Panc1 (cell line): Measurements from ENCODE around the gene EXOSC3. TPM values are rescaled to one million over a fixed set of nuclear protein-coding genes. Genes with fewer than 3 reads are reported as not detected.

Source experiments
- ATAC-seq: fragments of 200-7000 bp; cut with Tn5 transposase; 2 replicates; pipeline ENCODE4 v1.9.1; 2020; ENCODE audit warnings: mild to moderate bottlenecking, moderate library complexity
- BruUV-seq: library from RNA; stranded (reverse); fragments of 400-500 nt; replicated peaks from 2 replicates; lab custom pipeline; 2021; lab: Mats Ljungman, UMichigan
- CTCF ChIA-PET: fragments of 300-600 bp; sonication (Branson Sonifier 250); formaldehyde crosslinking; loops from one replicate; lab custom pipeline; 2022; ENCODE audit warnings: antibody characterized with exemption; lab: Charles Lee
- POLR2A ChIA-PET: fragments of 300-600 bp; sonication (Branson Sonifier 250); formaldehyde crosslinking; loops from one replicate; lab custom pipeline; 2022; ENCODE audit warnings: antibody characterized with exemption; lab: Charles Lee
- DNase-seq: peaks from one replicate; pipeline ENCODE4 v3.0.0-alpha.2; 2010; ENCODE audit warnings: low read depth, low spot score
- H3K27ac ChIP-seq: 2 replicates; pipeline ENCODE4 v1.5.1; 2011; ENCODE audit warnings: mild to moderate bottlenecking, low read length, inconsistent platforms
- H3K27me3 ChIP-seq: fragments of 200-500 bp; sonication (Bioruptor generic); 2 replicates; pipeline ENCODE4 v1.6.0; 2014; ENCODE audit warnings: low read length, inconsistent platforms; ENCODE audit not compliant: control insufficient read depth, insufficient read depth
- H3K36me3 ChIP-seq: fragments of 200-500 bp; sonication (Bioruptor generic); 2 replicates; pipeline ENCODE4 v1.5.1; 2014; ENCODE audit warnings: inconsistent platforms, mild to moderate bottlenecking, low read length, moderate library complexity; ENCODE audit not compliant: control insufficient read depth, insufficient read depth
- H3K4me1 ChIP-seq: 2 replicates; pipeline ENCODE4 v1.5.1; 2011; ENCODE audit warnings: inconsistent platforms, mild to moderate bottlenecking, low read length, moderate library complexity; ENCODE audit not compliant: control insufficient read depth, insufficient read depth
- H3K4me3 ChIP-seq, 2 experiments: 2 replicates each; pipeline ENCODE4 v1.5.1; 2011 to 2012; ENCODE audit warnings: low read depth in 2 of 2, low read length in 2 of 2, mild to moderate bottlenecking in 2 of 2, inconsistent platforms in 1 of 2, moderate library complexity in 1 of 2
- H3K9me3 ChIP-seq: fragments of 200-500 bp; sonication (Bioruptor generic); 2 replicates; pipeline ENCODE4 v1.5.1; 2014; ENCODE audit warnings: low read depth, mild to moderate bottlenecking, inconsistent platforms, low read length, moderate library complexity; ENCODE audit not compliant: control insufficient read depth, insufficient read depth
- POLR2AphosphoS5 ChIP-seq: IDR thresholded peaks from 2 replicates; pipeline ENCODE4 v1.6.1; 2012; ENCODE audit warnings: mild to moderate bottlenecking, low read depth, low read length, moderate library complexity
- SIN3A ChIP-seq: IDR thresholded peaks from 2 replicates; pipeline ENCODE4 v1.6.1; 2012; ENCODE audit warnings: low read depth, mild to moderate bottlenecking, low read length, moderate library complexity, borderline replicate concordance; ENCODE audit not compliant: insufficient read depth
- TCF7L2 ChIP-seq: IDR thresholded peaks from 2 replicates; pipeline ENCODE4 v1.6.1; 2011; ENCODE audit warnings: mild to moderate bottlenecking, low read depth, low read length, inconsistent platforms
- in situ Hi-C: cut with HindIII; loops from 2 replicates; pipeline ENCODE4 v1.10.0; 2016; ENCODE audit warnings: low sequenced_read_pairs, low pct_unique_long_range_greater_than_20kb
- intact Hi-C: fragments of 100-400 bp; cut with micrococcal nuclease; formaldehyde crosslinking; loops from one replicate; pipeline ENCODE4 v1.10.0; 2022; ENCODE audit not compliant: unreplicated experiment
- total RNA-seq: library from RNA; stranded (reverse); gene quantifications from one replicate; pipeline ENCODE4 v1.2.1, GENCODE V29; 2021; ENCODE audit not compliant: unreplicated experiment
- TF ChIP-seq, protein P1 (sequence below): fragments of 450-650 bp; IDR thresholded peaks from 2 replicates; pipeline ENCODE4 v1.5.1; 2017; ENCODE audit warnings: mild to moderate bottlenecking
- TF ChIP-seq, protein P2 (sequence below), 2 experiments: IDR thresholded peaks; 2 replicates each; pipeline ENCODE4 v1.6.1; 2011 to 2012; ENCODE audit warnings: low read depth in 2 of 2, control low read depth in 1 of 2, low read length in 1 of 2, mild to moderate bottlenecking in 1 of 2, moderate library complexity in 1 of 2; ENCODE audit not compliant: insufficient read depth in 1 of 2

Gene EXOSC3
- total RNA-seq, 1 experiment from 2014 or later = 45.3 TPM

DNA sequence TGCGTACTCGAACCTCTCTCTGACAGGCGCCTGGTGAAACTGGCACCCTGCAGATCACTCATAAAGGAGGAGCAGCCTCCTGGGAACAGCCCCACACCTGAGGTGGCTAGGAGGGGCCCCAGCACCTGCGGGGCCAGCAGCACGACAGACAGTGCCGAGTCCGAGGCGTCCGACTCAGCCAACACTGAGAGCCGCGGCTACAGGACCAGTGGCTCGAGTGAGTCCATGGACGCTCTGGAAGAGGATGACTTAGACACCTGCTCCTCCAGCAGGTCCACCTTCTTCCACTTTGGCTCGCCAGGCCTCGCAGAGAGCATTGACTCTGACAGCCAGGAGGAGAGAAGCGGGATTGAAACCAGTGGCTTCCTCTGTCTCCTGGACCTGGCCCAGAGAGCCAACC, 44.7 kb downstream of the EXOSC3 start:
- Histone ChIP-seq H3K4me1 (no peaks in the 10 kb centered on the region), H3K9me3 (no peaks in the 10 kb centered on the region), H3K36me3 (no peaks in the 10 kb centered on the region), H3K4me3 (no peak overlapping the region), H3K27me3 (peaks cover 4% of the 10 kb centered on the region; the same call in 1 of the 2 replicates), H3K27ac (no peak overlapping the region)
- in situ Hi-C loops (no loop called here), intact Hi-C loops (loop anchor here (10.0 kb wide), 1 partner anchor 265 kb away; no protein-coding TSS in a partner anchor)
- peak; percentile 15; the same call in 1 of the 2 replicates for ATAC-seq
- BruUV-seq = no TSS peak
- DNase-seq = no peak
- CTCF ChIA-PET = no interaction called here
- TF ChIP-seq, protein P1, sequence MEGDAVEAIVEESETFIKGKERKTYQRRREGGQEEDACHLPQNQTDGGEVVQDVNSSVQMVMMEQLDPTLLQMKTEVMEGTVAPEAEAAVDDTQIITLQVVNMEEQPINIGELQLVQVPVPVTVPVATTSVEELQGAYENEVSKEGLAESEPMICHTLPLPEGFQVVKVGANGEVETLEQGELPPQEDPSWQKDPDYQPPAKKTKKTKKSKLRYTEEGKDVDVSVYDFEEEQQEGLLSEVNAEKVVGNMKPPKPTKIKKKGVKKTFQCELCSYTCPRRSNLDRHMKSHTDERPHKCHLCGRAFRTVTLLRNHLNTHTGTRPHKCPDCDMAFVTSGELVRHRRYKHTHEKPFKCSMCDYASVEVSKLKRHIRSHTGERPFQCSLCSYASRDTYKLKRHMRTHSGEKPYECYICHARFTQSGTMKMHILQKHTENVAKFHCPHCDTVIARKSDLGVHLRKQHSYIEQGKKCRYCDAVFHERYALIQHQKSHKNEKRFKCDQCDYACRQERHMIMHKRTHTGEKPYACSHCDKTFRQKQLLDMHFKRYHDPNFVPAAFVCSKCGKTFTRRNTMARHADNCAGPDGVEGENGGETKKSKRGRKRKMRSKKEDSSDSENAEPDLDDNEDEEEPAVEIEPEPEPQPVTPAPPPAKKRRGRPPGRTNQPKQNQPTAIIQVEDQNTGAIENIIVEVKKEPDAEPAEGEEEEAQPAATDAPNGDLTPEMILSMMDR = no peak
- TF ChIP-seq TCF7L2 (no peak), SIN3A (no peak), POLR2AphosphoS5 (no peak)
- TF ChIP-seq, protein P2, sequence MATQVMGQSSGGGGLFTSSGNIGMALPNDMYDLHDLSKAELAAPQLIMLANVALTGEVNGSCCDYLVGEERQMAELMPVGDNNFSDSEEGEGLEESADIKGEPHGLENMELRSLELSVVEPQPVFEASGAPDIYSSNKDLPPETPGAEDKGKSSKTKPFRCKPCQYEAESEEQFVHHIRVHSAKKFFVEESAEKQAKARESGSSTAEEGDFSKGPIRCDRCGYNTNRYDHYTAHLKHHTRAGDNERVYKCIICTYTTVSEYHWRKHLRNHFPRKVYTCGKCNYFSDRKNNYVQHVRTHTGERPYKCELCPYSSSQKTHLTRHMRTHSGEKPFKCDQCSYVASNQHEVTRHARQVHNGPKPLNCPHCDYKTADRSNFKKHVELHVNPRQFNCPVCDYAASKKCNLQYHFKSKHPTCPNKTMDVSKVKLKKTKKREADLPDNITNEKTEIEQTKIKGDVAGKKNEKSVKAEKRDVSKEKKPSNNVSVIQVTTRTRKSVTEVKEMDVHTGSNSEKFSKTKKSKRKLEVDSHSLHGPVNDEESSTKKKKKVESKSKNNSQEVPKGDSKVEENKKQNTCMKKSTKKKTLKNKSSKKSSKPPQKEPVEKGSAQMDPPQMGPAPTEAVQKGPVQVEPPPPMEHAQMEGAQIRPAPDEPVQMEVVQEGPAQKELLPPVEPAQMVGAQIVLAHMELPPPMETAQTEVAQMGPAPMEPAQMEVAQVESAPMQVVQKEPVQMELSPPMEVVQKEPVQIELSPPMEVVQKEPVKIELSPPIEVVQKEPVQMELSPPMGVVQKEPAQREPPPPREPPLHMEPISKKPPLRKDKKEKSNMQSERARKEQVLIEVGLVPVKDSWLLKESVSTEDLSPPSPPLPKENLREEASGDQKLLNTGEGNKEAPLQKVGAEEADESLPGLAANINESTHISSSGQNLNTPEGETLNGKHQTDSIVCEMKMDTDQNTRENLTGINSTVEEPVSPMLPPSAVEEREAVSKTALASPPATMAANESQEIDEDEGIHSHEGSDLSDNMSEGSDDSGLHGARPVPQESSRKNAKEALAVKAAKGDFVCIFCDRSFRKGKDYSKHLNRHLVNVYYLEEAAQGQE (IDR thresholded peaks at IDR 0.05; ENCODE audit: insufficient read depth in 1 of 2, low read depth in 2 of 2, low read length in 1 of 2) = no peak
- POLR2A ChIA-PET = no interaction called here

DNA sequence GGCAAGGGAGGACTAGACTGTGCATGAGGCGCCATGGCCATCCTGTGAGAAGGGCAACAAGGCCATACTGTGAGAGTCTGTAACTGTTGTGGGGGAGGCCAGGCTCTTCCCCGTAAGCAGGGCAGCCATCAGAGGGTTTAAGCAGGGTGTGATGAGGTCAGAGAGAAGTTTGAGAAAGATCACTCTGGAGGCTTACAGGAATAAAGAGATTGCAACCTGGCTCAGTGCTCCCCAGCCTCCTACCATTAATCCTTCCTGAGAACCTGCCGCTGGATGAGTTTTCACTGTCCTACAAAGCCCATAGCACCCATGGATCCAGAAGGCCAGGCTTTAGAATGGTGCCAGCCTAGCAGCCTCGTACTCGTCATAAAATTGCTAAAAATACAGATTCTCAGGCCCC, 45.6 kb downstream of the EXOSC3 start:
- intact Hi-C loops (loop anchor here (10.0 kb wide), 1 partner anchor 244 kb away; no protein-coding TSS in a partner anchor), in situ Hi-C loops (no loop called here)
- ATAC-seq = no peak
- no peak overlapping the region for H3K27ac ChIP-seq
- H3K36me3 ChIP-seq = no peaks in the 10 kb centered on the region
- CTCF ChIA-PET = interaction anchor here (0.6 kb wide), 1 partner anchor 24 kb away, joined by 3 read pairs; no protein-coding TSS in a partner anchor
- no peak for TF ChIP-seq TCF7L2
- no peak for TF ChIP-seq SIN3A
- TF ChIP-seq, protein P2 (IDR thresholded peaks at IDR 0.05; ENCODE audit: insufficient read depth in 1 of 2, low read depth in 2 of 2, low read length in 1 of 2) = no peak
- TF ChIP-seq POLR2AphosphoS5 = no peak
- no peaks in the 10 kb centered on the region for H3K4me1 ChIP-seq
- DNase-seq = no peak
- H3K9me3 ChIP-seq = no peaks in the 10 kb centered on the region
- POLR2A ChIA-PET = no interaction called here
- no peak overlapping the region for H3K4me3 ChIP-seq
- no TSS peak for BruUV-seq
- H3K27me3 ChIP-seq = peaks cover 7% of the 10 kb centered on the region; the same call in 1 of the 2 replicates
